Osteoblast (primary cell): Measurements from ENCODE around the gene SNRNP25. TPM values are rescaled to one million over a fixed set of nuclear protein-coding genes. Genes with fewer than 3 reads are reported as not detected.

Source experiments
- DNase-seq: peaks from one replicate; pipeline ENCODE4 v3.0.0; 2011; ENCODE audit warnings: low spot score, mixed read lengths; ENCODE audit not compliant: insufficient read length; ENCODE audit errors: missing footprints
- H2AFZ ChIP-seq: 2 replicates; pipeline ENCODE4 v1.6.0; 2011; ENCODE audit warnings: mild to moderate bottlenecking, low read length
- H3K27ac ChIP-seq: 2 replicates; pipeline ENCODE4 v1.5.1; 2011; ENCODE audit warnings: mild to moderate bottlenecking, low read depth, low read length, moderate library complexity
- H3K27me3 ChIP-seq: 2 replicates; pipeline ENCODE4 v1.6.0; 2012; ENCODE audit warnings: mild to moderate bottlenecking, control low read depth, inconsistent platforms, low read length, moderate library complexity; ENCODE audit not compliant: insufficient read depth
- H3K36me3 ChIP-seq: 2 replicates; pipeline ENCODE4 v1.5.1; 2011; ENCODE audit warnings: mild to moderate bottlenecking, low read length, control low read depth, moderate library complexity; ENCODE audit not compliant: insufficient read depth
- H3K4me1 ChIP-seq: 2 replicates; pipeline ENCODE4 v1.5.1; 2011; ENCODE audit warnings: mild to moderate bottlenecking, low read length, control low read depth, moderate library complexity; ENCODE audit not compliant: insufficient read depth
- H3K4me2 ChIP-seq: 2 replicates; pipeline ENCODE4 v1.6.0; 2011; ENCODE audit warnings: mild to moderate bottlenecking, low read length; ENCODE audit not compliant: insufficient read depth
- H3K4me3 ChIP-seq: fragments of 200-600 bp; sonication (generic); 3 replicates; pipeline ENCODE4 v1.5.1; 2012; ENCODE audit warnings: mild to moderate bottlenecking, low read length, inconsistent platforms; ENCODE audit not compliant: insufficient read depth
- H3K79me2 ChIP-seq: 2 replicates; pipeline ENCODE4 v1.6.0; 2012; ENCODE audit warnings: mild to moderate bottlenecking, low read length, control low read depth, inconsistent platforms; ENCODE audit not compliant: insufficient read depth
- H3K9me3 ChIP-seq: 2 replicates; pipeline ENCODE4 v1.5.1; 2011; ENCODE audit warnings: low read depth, low read length, control low read depth
- H4K20me1 ChIP-seq: 2 replicates; pipeline ENCODE4 v1.6.0; 2012; ENCODE audit warnings: mild to moderate bottlenecking, low read length, control low read depth; ENCODE audit not compliant: insufficient read depth
- total RNA-seq: library from RNA; depleted of rRNA; stranded (reverse); fragments of >200 nt; gene quantifications from 2 replicates; pipeline ENCODE4 v1.2.3, GENCODE V29; 2012
- TF ChIP-seq, protein P1 (sequence below): IDR thresholded peaks from 2 replicates; pipeline ENCODE4 v1.5.1; 2011; ENCODE audit warnings: mild to moderate bottlenecking, low read depth, low read length, moderate library complexity; ENCODE audit errors: extremely low read depth

Gene SNRNP25
- total RNA-seq, 1 donor, result 14.5 TPM

GRCh38 chr16:67183-67791, 13.7 kb downstream of the SNRNP25 start:
- peaks cover 26% of the 10 kb centered on the region for H3K36me3 ChIP-seq
- H2AFZ ChIP-seq, result no peak overlapping the region
- H3K9me3 ChIP-seq, result no peaks in the 10 kb centered on the region
- H3K4me1 ChIP-seq, result peaks cover 19% of the 10 kb centered on the region
- H3K27me3 ChIP-seq, result no peaks in the 10 kb centered on the region
- H3K27ac ChIP-seq, result no peak overlapping the region
- no peak overlapping the region for H3K4me3 ChIP-seq
- peaks cover 86% of the 10 kb centered on the region for H3K79me2 ChIP-seq
- H3K4me2 ChIP-seq, result no peak overlapping the region
- H4K20me1 ChIP-seq, result peaks cover 80% of the 10 kb centered on the region
- TF ChIP-seq, protein P1, sequence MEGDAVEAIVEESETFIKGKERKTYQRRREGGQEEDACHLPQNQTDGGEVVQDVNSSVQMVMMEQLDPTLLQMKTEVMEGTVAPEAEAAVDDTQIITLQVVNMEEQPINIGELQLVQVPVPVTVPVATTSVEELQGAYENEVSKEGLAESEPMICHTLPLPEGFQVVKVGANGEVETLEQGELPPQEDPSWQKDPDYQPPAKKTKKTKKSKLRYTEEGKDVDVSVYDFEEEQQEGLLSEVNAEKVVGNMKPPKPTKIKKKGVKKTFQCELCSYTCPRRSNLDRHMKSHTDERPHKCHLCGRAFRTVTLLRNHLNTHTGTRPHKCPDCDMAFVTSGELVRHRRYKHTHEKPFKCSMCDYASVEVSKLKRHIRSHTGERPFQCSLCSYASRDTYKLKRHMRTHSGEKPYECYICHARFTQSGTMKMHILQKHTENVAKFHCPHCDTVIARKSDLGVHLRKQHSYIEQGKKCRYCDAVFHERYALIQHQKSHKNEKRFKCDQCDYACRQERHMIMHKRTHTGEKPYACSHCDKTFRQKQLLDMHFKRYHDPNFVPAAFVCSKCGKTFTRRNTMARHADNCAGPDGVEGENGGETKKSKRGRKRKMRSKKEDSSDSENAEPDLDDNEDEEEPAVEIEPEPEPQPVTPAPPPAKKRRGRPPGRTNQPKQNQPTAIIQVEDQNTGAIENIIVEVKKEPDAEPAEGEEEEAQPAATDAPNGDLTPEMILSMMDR, result no peak
- no peak for DNase-seq

DNA sequence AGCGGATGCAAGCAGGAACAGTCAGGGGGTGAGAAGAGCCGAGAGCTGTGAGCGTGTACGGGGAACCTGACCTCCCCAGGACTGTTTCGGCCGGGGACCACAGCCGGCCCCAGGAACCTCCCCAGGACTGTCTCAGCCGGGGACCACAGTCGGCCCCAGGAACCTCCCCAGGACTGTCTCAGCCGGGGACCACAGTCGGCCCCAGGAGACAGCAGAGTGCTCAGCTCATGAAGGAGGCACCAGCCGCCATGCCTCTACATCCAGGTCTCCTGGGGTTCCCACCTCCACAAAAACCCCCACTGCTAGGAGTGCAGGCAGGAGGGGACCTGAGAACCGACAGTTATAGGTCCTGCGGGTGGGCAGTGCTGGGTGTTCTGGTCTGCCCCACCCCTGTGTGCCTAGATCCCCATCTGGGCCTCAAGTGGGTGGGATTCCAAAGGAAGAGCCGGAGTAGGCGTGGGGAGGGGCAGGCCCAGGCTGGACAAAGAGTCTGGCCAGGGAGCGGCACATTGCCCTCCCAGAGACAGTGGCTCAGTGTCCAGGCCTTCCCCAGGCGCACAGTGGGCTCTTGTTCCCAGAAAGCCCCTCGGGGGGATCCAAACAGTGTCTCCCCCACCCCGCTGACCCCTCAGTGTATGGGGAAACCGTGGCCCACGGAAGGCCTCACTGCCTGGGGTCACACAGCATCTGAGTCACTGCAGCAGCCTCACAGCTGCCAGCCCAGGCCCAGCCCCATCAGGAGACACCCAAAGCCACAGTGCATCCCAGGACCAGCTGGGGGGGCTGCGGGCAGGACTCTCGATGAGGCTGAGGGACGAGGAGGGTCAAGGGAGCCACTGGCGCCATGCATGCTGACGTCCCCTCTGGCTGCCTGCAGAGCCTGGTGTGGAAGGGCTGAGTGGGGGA, 14.5 kb downstream of the SNRNP25 start:
- no peak overlapping the region for H3K4me3 ChIP-seq
- no peak overlapping the region for H2AFZ ChIP-seq
- peaks cover 22% of the 10 kb centered on the region for H3K4me1 ChIP-seq
- H4K20me1 ChIP-seq, result peaks cover 80% of the 10 kb centered on the region
- H3K27me3 ChIP-seq, result no peaks in the 10 kb centered on the region
- peak; percentile 98 for DNase-seq
- TF ChIP-seq, protein P1, result no peak
- H3K9me3 ChIP-seq, result no peaks in the 10 kb centered on the region
- peak overlapping the region; percentile 42 for H3K27ac ChIP-seq
- peaks cover 86% of the 10 kb centered on the region for H3K79me2 ChIP-seq
- H3K4me2 ChIP-seq, result no peak overlapping the region
- H3K36me3 ChIP-seq, result peaks cover 18% of the 10 kb centered on the region

- Histone ChIP-seq H3K9me3 (no peaks in the 10 kb centered on the region), H3K36me3 (peaks cover 9% of the 10 kb centered on the region), H2AFZ (no peak overlapping the region), H3K4me2 (no peak overlapping the region), H3K27me3 (no peaks in the 10 kb centered on the region), H3K4me3 (no peak overlapping the region), H4K20me1 (peaks cover 71% of the 10 kb centered on the region), H3K27ac (no peak overlapping the region), H3K79me2 (peaks cover 79% of the 10 kb centered on the region), H3K4me1 (peaks cover 22% of the 10 kb centered on the region)
- DNase-seq, result no peak
- TF ChIP-seq, protein P1, result no peak
Measured at GRCh38 chr16:69181-69580, 15.6 kb downstream of the SNRNP25 start.

DNA sequence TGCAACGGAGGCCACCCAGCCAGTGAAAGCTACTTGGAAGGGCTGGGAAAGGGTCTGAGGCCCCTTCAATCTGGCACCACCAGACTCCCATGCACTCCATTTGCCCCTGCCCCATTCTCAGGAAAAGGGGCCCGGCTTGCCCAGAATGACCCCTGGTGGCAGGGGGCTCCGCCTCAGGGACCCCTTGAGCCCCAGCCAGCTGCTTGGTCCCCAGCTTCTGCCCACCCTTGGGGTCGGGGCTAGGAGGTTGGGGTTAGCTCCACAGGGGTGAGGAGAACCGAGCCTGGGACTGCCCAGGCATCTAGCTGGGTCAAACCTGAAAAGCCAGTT, 17.5 kb downstream of the SNRNP25 start:
- no peaks in the 10 kb centered on the region for H3K27me3 ChIP-seq
- peaks cover 53% of the 10 kb centered on the region for H4K20me1 ChIP-seq
- H3K27ac ChIP-seq, result peak overlapping the region; percentile 56

More for the DNA sequence above, 17.5 kb downstream of the SNRNP25 start:
- TF ChIP-seq, protein P1, result no peak
- Histone ChIP-seq H3K9me3 (no peaks in the 10 kb centered on the region), H3K4me1 (peaks cover 29% of the 10 kb centered on the region), H3K4me3 (peak overlapping the region; percentile 93), H3K79me2 (peaks cover 59% of the 10 kb centered on the region), H3K4me2 (peak overlapping the region; percentile 90), H3K36me3 (no peaks in the 10 kb centered on the region), H2AFZ (no peak overlapping the region)
- no peak for DNase-seq
